ENCODE results near the gene GATD1.
"Not testable (repeated sequence)": the region's sequence is repeated elsewhere in the genome, so short reads cannot be mapped to it uniquely, and the experiment has no call there.

GATD1 gene

GRCh38 chr11:761526-762108, 15.7 kb downstream of the GATD1 start:
- DNase-seq: no peak

- DNase-seq: no peak
Measured at GRCh38 chr11:760236-760635, 17.1 kb downstream of the GATD1 start.

- peak; percentile 65 for DNase-seq
Measured at GRCh38 chr11:749731-750130, 27.6 kb downstream of the GATD1 start.

DNA sequence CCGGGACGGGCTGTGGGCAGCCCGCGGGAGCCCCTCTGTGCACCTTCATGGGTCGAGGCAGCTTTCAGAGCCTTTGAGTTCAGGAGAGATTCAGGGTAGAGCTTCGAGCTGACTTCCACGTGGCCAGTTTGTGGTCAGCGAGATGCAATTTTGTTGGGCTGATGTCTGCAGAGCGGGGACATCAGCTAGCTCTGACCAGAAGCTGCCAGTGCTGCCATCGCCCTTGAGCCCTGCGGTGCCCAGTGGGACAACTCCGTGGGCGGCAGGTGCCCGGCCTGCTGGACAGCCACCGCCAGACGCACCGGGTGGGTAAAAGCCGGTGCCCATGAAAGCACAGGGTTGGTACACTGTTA, 29.3 kb downstream of the GATD1 start:
- no peak for DNase-seq

DNA sequence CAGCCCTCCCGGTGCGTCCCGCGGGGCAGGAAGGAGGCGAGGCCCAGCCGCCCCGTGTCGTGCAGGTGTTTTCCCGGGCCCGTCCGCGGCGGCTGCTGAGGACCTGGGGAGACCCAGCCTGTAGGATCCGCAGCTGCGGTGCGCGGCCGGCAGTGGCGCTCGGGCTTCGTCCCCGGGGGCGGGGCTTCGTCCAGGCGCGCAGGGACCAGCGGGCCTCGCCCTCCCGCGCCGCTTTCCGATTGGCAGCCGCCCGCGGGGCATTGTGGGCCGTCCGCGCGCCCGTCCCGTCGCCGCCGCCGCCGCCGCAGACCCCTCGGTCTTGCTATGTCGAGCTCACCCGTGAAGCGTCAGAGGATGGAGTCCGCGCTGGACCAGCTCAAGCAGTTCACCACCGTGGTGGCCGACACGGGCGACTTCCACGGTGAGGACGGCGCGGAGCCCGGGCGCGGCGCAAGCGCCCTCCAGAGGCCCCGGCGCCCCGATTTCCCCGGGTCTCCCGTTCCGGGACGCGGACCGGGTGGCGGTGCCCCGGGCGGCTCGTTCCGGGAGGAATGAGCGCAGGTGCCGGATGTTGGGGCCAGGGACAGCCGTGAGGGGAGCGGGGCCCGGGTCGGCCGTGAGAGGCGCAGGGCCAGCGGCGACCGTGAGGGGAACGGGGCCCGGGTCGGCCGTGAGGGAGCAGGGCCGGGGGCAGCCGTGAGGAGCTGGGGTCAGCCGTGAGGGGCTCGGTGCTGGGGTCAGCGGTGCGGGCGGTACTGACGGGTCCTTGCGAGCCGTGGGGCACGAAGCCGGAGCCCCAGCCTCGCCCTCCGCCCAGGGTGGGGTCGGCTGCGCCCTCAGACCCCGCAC, 29.9 kb downstream of the GATD1 start, which contains the start of gene TALDO1:
Gene TALDO1, plus strand, starts transcription at position 307 of the 849 bp plus-strand sequence. Its CDS starts 18 bp downstream, at position 325.
- peak; percentile 75 for DNase-seq

GRCh38 chr11:746289-747157, 30.8 kb downstream of the GATD1 start:
- DNase-seq: no peak

DNA sequence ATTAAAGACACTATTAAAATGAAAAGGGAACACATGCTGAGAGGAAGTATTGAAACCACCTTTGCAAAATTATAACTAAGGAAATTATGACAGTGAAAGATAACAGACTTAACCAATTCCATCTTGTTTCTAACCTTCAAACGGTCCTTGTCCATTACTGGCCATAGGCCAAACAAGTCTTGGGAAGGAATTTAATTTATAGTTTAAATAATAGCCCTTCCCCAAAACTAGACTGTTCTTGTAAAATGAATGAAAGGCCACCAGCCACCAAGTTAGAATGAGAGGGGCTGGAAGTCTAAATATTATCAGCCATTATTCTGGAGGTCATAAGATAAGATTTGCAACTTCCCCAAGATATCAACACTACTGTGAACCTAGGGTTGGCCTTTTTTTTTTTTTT, 31.9 kb downstream of the GATD1 start:
- DNase-seq: no peak

DNA sequence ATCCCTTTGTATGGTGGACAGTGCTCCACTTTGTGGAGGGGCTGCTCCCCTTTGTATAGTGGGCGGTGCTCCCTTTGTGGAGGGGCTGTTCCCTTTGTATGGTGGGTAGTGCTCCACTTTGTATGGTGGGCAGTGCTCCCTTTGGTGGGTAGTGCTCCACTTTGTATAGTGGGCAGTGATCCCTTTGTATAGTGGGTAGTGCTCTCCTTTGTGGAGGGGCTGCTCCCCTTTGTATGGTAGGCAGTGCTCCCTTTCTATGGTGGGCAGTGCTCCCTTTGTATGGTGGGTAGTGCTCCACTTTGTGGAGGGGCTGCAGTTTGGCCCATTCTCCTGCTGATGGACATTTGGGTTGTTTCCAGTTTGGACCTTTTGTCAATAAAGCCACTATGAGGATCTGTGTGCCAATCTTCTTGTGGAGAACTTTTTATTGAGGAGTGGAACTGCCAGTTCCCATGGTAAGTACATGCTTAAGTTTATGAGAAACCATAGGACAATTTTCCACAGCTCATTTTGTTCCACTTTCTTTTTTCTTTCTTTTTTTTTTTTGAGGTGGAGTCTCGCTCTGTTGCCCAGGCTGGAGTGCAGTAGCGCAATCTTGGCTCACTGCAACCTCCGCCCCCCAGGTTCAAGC, 34.6 kb downstream of the GATD1 start:
- no peak for DNase-seq

DNA sequence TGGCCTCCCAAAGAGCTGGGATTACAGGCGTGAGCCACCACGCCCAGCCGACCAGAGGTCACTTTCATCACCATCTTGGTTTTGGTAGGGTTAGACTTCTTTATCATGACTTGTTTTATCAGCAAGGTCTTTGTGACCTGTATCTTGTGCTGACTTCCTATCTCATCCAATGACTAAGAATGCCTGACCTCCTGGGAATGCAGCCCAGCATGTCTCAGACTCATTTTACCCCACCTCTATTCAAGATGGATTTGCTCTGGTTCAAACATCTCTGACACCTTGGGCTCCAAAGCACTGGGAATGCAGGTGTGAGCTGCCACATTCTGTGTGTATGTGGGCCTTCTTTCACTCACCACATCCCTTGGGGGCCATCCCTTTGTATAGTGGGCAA, 35.1 kb downstream of the GATD1 start:
- no peak for DNase-seq

GRCh38 chr11:737899-738298, 39.4 kb downstream of the GATD1 start:
- DNase-seq: not testable (repeated sequence)

DNA sequence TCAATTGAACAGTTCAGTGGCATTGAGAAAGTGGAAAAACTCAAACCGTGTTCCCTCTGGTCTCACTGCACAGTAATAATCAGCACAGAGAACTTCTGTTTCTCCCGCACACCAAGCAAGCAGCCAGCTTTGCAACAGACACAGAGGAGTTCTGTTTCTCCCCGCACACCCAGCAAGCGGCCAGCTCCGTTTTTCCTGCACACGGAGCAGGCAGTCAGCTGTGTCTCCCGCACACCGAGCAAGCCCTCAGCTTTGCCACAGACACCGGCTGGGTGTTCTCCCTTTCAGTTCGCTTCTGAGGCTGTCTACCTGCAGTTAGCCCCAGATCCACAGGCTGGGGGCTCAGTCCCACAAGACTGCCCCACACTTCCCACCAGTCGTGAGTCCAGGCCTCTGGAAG, 39.9 kb downstream of the GATD1 start:
- no peak for DNase-seq

DNA sequence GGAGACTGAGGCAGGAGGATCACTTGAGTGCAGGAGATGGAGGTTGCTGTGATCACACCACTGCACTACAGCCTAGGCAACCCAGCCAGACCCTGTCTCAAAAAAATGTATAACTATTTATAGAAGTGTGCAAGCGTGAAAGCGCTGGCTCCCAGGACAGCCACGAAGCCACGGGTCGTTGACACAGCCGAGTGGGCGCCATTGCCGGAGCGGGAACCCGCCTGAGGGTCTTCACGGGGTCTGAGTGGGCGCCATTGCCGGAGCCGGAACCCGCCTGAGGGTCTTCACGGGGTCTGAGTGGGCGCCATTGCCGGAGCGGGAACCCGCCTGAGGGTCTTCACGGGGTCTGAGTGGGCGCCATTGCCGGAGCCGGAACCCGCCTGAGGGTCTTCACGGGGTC, 42.7 kb downstream of the GATD1 start:
- DNase-seq: not testable (repeated sequence)

- DNase-seq: no peak
Measured at GRCh38 chr11:733072-733471, 44.2 kb downstream of the GATD1 start.

DNA sequence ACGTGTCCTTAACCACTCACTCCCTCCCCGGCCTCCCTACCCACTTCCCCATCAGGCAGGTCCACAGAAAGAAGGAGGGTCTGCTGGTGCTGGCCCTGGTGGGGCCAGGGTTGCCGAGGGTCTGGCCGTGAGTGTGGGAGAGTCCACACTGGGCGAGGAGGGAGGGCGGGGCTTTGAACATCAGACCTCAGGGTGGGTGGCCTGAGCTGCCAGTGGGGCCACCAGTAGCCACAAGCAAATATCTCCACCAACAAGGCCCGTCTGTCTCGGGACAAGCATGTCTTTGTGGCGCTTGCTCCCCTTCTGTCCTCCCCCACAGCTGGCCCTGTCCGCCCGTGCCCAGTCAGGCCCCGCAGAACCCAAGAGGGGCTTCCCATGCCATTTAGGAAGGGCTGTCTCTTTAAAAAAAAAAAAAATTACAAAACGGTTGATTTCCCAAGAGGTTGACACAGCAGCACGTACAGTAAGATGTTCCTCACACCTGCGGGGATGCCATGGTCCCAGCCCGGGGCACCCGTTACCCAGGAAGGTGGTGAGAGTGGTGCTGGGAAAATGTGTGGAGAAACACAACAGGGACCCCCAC, 47.7 kb downstream of the GATD1 start:
- peak; percentile 39 for DNase-seq

- no peak for DNase-seq
Measured at GRCh38 chr11:728901-729491, 48.3 kb downstream of the GATD1 start.

DNA sequence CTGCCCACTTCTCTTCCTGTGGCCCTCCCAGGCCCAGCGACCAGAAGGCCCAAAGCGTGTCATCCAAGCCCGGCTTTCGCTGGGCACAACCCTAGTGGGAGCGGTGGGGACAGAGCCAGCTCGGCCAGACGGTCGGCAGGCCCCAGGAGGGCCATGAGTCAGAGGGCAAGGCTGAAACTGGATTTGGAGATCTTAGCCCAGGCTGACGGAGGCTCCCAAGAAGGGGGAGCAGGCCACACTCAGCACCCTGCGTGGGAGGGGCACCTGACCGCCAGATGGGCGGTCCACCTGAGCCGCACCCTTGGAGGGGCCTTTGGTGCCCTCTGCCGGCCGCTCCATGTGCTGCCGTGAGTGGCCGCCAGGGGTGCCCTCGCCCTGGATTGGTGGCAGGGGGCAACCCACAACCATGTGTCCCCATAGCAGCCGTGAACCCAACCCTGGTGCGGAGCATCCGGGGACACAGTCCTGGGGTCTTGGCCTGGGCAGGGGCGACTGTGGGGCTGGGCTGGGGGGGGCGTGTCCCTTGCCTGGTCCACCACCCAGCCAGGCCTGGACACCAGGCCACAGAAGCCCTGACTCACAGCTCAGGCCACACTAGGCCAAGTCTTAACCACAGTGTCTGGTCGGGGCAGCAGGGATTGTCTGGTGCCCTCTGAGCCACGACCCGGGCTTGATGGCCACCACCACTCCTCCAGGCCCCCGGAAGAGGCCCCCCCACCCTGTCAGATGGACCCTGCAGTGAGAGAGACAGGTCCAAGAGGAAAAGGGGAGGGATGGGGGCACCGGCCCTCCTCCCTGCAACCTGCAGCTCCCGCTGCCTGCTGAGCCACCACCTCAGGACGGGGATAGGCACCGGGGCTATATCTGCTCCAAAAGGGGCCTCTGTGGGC, 49.2 kb downstream of the GATD1 start:
- peak; percentile 73 for DNase-seq

GRCh38 chr11:727281-727701, 50.0 kb downstream of the GATD1 start:
- DNase-seq: no peak

DNA sequence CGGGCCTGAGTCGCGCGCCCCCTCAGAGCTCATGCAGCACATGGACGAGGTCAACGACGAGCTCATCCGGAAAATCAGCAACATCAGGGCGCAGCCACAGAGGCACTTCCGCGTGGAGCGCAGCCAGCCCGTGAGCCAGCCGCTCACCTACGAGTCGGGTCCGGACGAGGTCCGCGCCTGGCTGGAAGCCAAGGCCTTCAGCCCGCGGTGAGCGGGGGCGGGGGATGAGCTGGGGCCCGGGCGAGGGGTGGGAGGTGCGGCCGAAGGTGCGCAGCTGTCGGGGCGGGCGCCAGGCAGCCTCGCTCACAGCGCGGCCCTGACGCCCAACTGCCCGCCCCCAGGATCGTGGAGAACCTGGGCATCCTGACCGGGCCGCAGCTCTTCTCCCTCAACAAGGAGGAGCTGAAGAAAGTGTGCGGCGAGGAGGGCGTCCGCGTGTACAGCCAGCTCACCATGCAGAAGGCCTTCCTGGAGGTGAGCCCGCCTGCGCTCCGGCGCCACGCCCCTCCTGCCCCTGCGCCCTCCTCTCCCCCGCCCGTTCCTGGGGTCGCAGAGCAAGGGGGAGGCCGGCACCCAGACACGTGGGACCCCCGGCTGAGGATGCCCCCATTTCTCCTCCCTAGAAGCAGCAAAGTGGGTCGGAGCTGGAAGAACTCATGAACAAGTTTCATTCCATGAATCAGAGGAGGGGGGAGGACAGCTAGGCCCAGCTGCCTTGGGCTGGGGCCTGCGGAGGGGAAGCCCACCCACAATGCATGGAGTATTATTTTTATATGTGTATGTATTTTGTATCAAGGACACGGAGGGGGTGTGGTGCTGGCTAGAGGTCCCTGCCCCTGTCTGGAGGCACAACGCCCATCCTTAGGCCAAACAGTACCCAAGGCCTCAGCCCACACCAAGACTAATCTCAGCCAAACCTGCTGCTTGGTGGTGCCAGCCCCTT, 50.7 kb downstream of the GATD1 start:
- DNase-seq: no peak

GRCh38 chr11:725624-726202, 51.6 kb downstream of the GATD1 start:
- no peak for DNase-seq

Measured in MV-4-11 (cell line).